Right lobe of liver (tissue), 6 donors: Measurements from ENCODE around the gene GXYLT2. TPM values are rescaled to one million over a fixed set of nuclear protein-coding genes. Genes with fewer than 3 reads are reported as not detected.

ENCODE experiments used
- ATAC-seq, 4 donors: fragments of 200-7000 bp; cut with Tn5 transposase; one replicate each; pipeline ENCODE4 v1.9.1; 2020; ENCODE audit warnings: mild to moderate bottlenecking in 4 of 4, moderate library complexity in 4 of 4
- DNase-seq, 3 donors: peaks; one replicate each; pipeline ENCODE4 v3.0.0-alpha.2; 2020
- H3K27ac ChIP-seq, 3 donors: fragments of 200-600 bp; one replicate each; pipeline ENCODE4 v1.8.0; 2022
- H3K27me3 ChIP-seq, 2 donors: fragments of 200-600 bp; one replicate each; pipeline ENCODE4 v1.8.0; 2022
- H3K36me3 ChIP-seq, 4 donors: fragments of 200-600 bp; sonication (generic) in 1 of 4; one replicate each; pipeline versions ENCODE4 v1.5.1 to v1.8.0; 2017 to 2022; ENCODE audit warnings: control low read depth in 1 of 4
- H3K4me1 ChIP-seq, 4 donors: fragments of 200-600 bp; sonication (generic) in 1 of 4; one replicate each; pipeline versions ENCODE4 v1.5.1 to v1.8.0; 2017 to 2022; ENCODE audit warnings: control low read depth in 1 of 4
- H3K4me3 ChIP-seq, 3 donors: fragments of 200-600 bp; one replicate each; pipeline ENCODE4 v1.8.0; 2022
- H3K9me3 ChIP-seq, 4 donors: fragments of 200-600 bp; sonication (generic) in 1 of 4; one replicate each; pipeline versions ENCODE4 v1.5.1 to v1.8.0; 2017 to 2022; ENCODE audit warnings: control low read depth in 1 of 4
- POLR2A ChIP-seq: fragments of 450-650 bp; IDR thresholded peaks from one replicate; pipeline ENCODE4 v1.6.1; 2017; ENCODE audit warnings: antibody characterized with exemption, mild to moderate bottlenecking
- WGBS: methylation state at CpG from one replicate; pipeline ENCODE4 v1.1.6; 2018; ENCODE audit warnings: low coverage, low lambda C conversion rate; ENCODE audit not compliant: insufficient coverage; ENCODE audit errors: missing lambda C conversion rate; 5-methylcytosine and 5-hydroxymethylcytosine counted together
- intact Hi-C, 2 donors: fragments of 100-400 bp; cut with DNase I; formaldehyde crosslinking; loops; one replicate each; pipeline versions ENCODE4 v1.11.2 to v1.14.1; 2022
- total RNA-seq, 6 experiments: library from RNA; depleted of rRNA in 2 of 6; stranded (reverse); fragments of >200 nt in 2 of 6; fragmentation: NEBNext Ultra II Directional in 3 of 6; extraction: Animal tissue kit (Norgen Biotek cat#: 25700) in 3 of 6; gene quantifications; one replicate each; pipeline versions ENCODE4 v1.1.0 to v1.2.4, GENCODE V29; 2016 to 2023
- TF ChIP-seq, protein P1 (sequence below), 4 donors: fragments of 200-600 bp in 3 of 4; fragments of 450-650 bp in 1 of 4; IDR thresholded peaks; one replicate each; pipeline versions ENCODE4 v1.5.1 to v1.8.0; 2016 to 2022; ENCODE audit warnings: antibody characterized with exemption in 4 of 4, mild to moderate bottlenecking in 2 of 4
- donor health status: DM: no; HTN: yes; CAD: no.
- donor health status: DM: no; HTN: no; CAD: no.
- donor health status: DM: no; HTN: no; CAD: no.
- donor health status: DM: no; HTN: yes; CAD: no.
- donor health status: DM: no; HTN: yes; CAD: no.

GXYLT2 gene
- total RNA-seq, 6 experiments from 2014 or later, result 0.06 to 0.69 (median 0.12) TPM; not detected in 1

DNA sequence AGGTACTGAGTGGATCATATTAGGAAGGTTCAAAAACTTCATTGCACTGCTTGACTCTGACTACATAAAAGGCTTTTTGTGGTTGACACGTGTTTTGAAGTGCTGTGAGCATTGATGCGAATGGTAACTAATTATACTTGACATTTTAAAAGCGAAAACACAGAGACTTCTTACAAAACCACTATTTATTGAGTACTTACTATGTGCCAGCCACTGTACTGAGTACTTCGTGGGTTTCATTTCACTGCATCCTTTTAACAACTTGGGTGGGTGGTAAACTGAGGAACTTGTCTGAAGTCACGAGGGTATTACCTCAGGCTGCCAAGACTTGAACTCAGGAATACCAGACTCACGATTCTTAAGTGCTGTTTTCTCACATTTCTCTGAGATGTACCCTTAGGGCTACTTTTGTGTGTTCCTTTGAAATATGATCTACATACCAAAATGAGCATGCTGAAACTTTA lies 63.4 kb downstream of the GXYLT2 start:
- no peak for ATAC-seq
- no peak overlapping the region for H3K27ac ChIP-seq
- TF ChIP-seq POLR2A, result no peak
- TF ChIP-seq, protein P1, sequence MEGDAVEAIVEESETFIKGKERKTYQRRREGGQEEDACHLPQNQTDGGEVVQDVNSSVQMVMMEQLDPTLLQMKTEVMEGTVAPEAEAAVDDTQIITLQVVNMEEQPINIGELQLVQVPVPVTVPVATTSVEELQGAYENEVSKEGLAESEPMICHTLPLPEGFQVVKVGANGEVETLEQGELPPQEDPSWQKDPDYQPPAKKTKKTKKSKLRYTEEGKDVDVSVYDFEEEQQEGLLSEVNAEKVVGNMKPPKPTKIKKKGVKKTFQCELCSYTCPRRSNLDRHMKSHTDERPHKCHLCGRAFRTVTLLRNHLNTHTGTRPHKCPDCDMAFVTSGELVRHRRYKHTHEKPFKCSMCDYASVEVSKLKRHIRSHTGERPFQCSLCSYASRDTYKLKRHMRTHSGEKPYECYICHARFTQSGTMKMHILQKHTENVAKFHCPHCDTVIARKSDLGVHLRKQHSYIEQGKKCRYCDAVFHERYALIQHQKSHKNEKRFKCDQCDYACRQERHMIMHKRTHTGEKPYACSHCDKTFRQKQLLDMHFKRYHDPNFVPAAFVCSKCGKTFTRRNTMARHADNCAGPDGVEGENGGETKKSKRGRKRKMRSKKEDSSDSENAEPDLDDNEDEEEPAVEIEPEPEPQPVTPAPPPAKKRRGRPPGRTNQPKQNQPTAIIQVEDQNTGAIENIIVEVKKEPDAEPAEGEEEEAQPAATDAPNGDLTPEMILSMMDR (IDR thresholded peaks at IDR 0.05), result no peak
- H3K36me3 ChIP-seq, result no peaks in the 10 kb centered on the region
- peaks cover 0 to 49% (median 7%) of the 10 kb centered on the region in 4 donors for H3K4me1 ChIP-seq
- no peak for DNase-seq
- no peaks in the 10 kb centered on the region for H3K9me3 ChIP-seq
- intact Hi-C loops, result no loop called here
- no peaks in the 10 kb centered on the region for H3K27me3 ChIP-seq
- WGBS, result 55% methylated on average over 6 of the region's 6 CpGs
- no peak overlapping the region for H3K4me3 ChIP-seq

DNA sequence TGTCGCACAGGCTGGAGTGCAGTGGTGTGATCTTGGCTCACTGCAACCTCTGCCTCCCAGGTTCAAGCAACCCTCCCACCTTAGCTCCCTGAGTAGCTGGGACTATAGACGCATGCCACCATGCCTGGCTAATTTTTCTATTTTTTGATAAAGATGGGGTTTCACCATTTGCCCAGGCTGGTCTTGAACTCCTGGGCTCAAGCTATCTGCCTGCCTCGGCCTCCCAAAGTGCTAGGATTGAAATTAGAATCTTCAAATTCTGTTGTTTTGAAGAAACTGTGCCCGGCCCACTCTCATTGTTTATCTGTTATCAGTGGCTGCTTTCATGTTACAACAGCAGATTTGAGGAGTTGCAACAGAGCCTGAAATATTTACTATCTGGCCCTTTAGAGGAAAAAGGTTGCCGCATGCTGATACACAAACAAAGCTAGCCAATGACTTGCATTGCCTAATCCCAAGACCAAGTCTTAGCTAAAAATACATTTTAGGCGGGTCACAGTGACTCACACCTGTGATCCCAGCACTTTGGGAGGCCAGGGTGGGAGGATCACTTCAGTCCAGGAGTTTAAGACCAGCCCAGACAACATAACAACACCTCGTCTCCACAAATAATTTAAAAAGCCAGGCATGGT lies 65.6 kb downstream of the GXYLT2 start:
- peak; percentile 52 to 79 (median 69) for ATAC-seq
- Histone ChIP-seq H3K36me3 (no peaks in the 10 kb centered on the region), H3K27ac (peak overlapping the region; percentile 42 to 94 (median 70)), H3K27me3 (no peaks in the 10 kb centered on the region), H3K4me3 (no peak overlapping the region), H3K4me1 (peaks cover 0 to 65% (median 16%) of the 10 kb centered on the region in 4 donors), H3K9me3 (no peaks in the 10 kb centered on the region)
- peak in 2 of 3 donors; percentile 30 to 66 for DNase-seq
- WGBS, result 31% methylated on average over 6 of the region's 7 CpGs
- TF ChIP-seq, protein P1 (IDR thresholded peaks at IDR 0.05), result no peak
- TF ChIP-seq POLR2A, result no peak
- intact Hi-C loops, result no loop called here

DNA sequence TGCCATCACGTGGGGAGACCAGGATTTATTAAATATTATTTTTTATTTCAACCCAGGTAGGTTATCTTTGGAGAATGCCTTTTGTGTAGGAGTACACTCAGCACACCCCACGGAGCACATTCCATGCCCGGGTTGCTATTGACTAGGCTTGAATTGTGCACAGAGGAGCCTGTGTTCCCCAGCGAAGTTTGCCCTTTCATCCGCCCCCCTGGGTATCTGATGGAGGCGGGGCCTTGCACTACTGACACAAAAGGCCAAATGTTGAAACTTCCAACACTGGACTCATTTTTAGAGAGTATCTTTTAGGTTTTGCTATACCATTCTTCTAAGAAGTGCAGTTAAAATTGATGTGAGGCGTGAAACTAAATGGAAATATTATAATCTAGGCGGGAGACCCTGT lies 69.5 kb downstream of the GXYLT2 start:
- TF ChIP-seq, protein P1 (IDR thresholded peaks at IDR 0.05), result no peak
- TF ChIP-seq POLR2A, result no peak
- DNase-seq (peak; percentile 66 to 91 (median 89)), ATAC-seq (peak; percentile 72 to 90 (median 79))
- WGBS, result 37% methylated on average over 7 of the region's 8 CpGs
- no peaks in the 10 kb centered on the region for H3K9me3 ChIP-seq
- H3K27me3 ChIP-seq, result no peaks in the 10 kb centered on the region
- H3K4me3 ChIP-seq, result no peak overlapping the region
- H3K27ac ChIP-seq, result peak overlapping the region in 2 of 3 donors; percentile 78 to 93
- peaks cover 0 to 69% (median 21%) of the 10 kb centered on the region in 4 donors for H3K4me1 ChIP-seq
- H3K36me3 ChIP-seq, result no peaks in the 10 kb centered on the region
- intact Hi-C loops, result no loop called here

DNA sequence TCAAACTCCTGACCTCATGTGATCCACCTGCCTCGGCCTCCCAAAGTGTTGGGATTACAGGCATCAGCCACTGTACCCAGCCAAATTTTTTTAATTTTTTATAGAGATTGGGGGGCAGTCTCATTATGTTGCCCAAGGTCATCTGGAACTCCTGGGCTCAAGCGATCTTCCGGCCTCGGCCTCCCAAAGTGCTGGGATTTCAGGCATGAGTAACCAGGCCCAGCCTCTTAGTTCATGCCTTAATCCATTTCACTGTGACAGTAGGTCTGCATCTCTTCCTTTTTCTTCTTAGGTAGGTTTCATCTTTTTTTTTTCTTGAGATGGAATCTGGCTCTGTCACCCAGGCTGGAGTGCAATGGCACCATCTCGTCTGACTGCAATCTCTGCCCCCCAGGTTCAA lies 71.5 kb downstream of the GXYLT2 start:
- ATAC-seq, result no peak
- 97% methylated on average over 4 of the region's 5 CpGs for WGBS
- Histone ChIP-seq H3K9me3 (no peaks in the 10 kb centered on the region), H3K27ac (peak overlapping the region in 1 of 3 donors; percentile 93), H3K4me1 (peaks cover 0 to 56% (median 18%) of the 10 kb centered on the region in 4 donors), H3K27me3 (no peaks in the 10 kb centered on the region), H3K4me3 (no peak overlapping the region), H3K36me3 (no peaks in the 10 kb centered on the region)
- DNase-seq, result no peak
- no peak for TF ChIP-seq POLR2A
- TF ChIP-seq, protein P1 (IDR thresholded peaks at IDR 0.05), result no peak
- intact Hi-C loops, result no loop called here
